Effector memory CD4-positive, alpha-beta T cell (primary cell): ENCODE data around the gene OR2T11.
"Not testable (repeated sequence)": the region's sequence is repeated elsewhere in the genome, so short reads cannot be mapped to it uniquely, and the experiment has no call there.

Source experiments
- DNase-seq, 3 donors: peaks; one replicate each; pipeline ENCODE4 v3.0.0-alpha.2; 2020
- H3K27ac ChIP-seq: 2 replicates; pipeline ENCODE4 v1.7.0; 2013; ENCODE audit warnings: mild to moderate bottlenecking, low read length, moderate library complexity; ENCODE audit not compliant: insufficient read depth, poor library complexity, severe bottlenecking
- H3K27me3 ChIP-seq: replicated peaks from 2 replicates; pipeline ENCODE4 v1.7.0; 2013; ENCODE audit warnings: mild to moderate bottlenecking, low read length; ENCODE audit not compliant: insufficient read depth, control insufficient read depth, poor library complexity, severe bottlenecking
- H3K36me3 ChIP-seq: 2 replicates; pipeline ENCODE4 v1.7.0; 2013; ENCODE audit warnings: mild to moderate bottlenecking, low read length, moderate library complexity; ENCODE audit not compliant: control insufficient read depth, insufficient read depth
- H3K4me1 ChIP-seq: 2 replicates; pipeline ENCODE4 v1.7.0; 2013; ENCODE audit warnings: low read length, mild to moderate bottlenecking; ENCODE audit not compliant: control insufficient read depth, insufficient read depth, poor library complexity, severe bottlenecking
- H3K4me3 ChIP-seq: 2 replicates; pipeline ENCODE4 v1.7.0; 2013; ENCODE audit warnings: low read length, low read depth, mild to moderate bottlenecking; ENCODE audit not compliant: insufficient read depth, poor library complexity, severe bottlenecking
- H3K9me3 ChIP-seq: 2 replicates; pipeline ENCODE4 v1.7.0; 2013; ENCODE audit warnings: mild to moderate bottlenecking, low read length, moderate library complexity; ENCODE audit not compliant: control insufficient read depth
- total RNA-seq, 3 donors: gene quantifications; one replicate each; lab custom pipeline; 2026; lab: John Stamatoyannopoulos, UW

OR2T11 gene, protein sequence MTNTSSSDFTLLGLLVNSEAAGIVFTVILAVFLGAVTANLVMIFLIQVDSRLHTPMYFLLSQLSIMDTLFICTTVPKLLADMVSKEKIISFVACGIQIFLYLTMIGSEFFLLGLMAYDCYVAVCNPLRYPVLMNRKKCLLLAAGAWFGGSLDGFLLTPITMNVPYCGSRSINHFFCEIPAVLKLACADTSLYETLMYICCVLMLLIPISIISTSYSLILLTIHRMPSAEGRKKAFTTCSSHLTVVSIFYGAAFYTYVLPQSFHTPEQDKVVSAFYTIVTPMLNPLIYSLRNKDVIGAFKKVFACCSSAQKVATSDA
- 0 reads per million in 3 donors for total RNA-seq

DNA sequence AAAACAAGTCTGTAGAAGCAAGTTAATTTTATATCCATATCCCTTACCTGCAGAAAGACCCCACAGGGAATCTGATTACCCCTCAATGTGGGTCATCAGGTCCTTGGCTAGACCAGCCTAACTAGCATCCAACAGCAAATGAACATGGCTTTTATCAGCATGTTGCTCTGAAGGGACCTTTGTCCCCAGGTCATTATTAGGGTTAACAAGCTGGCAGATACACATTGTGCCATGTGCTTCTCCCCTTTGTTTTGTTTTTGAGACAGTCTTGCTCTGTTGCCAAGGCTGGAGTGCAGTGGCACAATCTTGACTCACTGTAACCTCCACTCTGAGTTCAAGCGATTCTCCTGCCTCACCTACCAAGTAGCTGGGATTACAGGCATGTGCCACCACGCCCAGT, at the start of gene OR2T11:
OR2T11 (minus strand) TSS at position 101 of the 400 bp plus-strand sequence. CDS start 7,963 bp downstream, outside the sequence.
- not testable (repeated sequence) for H3K9me3 ChIP-seq, H3K36me3 ChIP-seq

DNA sequence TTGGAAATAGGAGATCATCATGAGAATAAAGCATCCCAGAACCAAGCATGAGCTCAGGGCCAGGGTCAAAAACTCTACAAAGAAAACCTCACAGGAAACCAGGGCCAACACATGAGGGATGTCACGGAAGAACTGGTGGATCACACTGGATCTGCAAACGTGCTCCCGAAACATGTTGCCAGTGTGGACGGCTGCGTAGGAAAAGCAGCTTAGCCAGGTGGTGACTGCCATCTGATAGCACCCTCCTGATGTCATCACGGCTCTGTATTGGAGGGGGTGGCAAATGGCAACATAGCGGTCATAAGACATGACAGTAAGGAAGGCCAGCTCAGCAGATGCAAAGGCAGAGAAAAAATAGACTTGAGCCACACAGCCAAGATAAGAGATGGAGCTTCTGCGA, 46.8 kb upstream of the OR2T11 start:
- Histone ChIP-seq H3K4me1 (no peaks in the 10 kb centered on the region), H3K27ac (no peak overlapping the region), H3K27me3 (no peaks in the 10 kb centered on the region), H3K9me3 (no peaks in the 10 kb centered on the region), H3K36me3 (no peaks in the 10 kb centered on the region), H3K4me3 (no peak overlapping the region)
- DNase-seq: no peak

More for the DNA sequence above, at the start of gene OR2T11:
- DNase-seq, H3K4me1 ChIP-seq, H3K4me3 ChIP-seq, H3K27me3 ChIP-seq, H3K27ac ChIP-seq: not testable (repeated sequence)

DNA sequence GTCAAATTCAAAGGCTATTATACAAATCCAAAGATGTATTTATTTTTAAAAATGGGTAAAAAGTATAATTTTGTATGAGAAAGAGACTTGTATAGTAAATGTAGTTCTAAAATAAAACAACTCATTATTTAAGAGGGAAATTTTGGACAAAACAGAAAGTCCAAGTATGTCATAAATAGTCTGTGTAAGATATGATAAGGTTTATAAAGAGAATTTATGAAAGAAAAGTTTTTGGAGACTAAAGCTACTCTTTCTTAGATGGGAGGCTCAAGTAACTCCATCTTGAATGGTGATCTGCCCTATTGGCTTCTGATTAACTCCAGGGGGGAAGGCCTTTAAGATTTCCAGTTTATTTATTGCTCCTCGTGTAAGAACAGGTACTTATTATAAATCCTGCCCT, 35.1 kb upstream of the OR2T11 start:
- H3K4me3 ChIP-seq: no peak overlapping the region
- no peak overlapping the region for H3K27ac ChIP-seq
- no peaks in the 10 kb centered on the region for H3K36me3 ChIP-seq
- no peaks in the 10 kb centered on the region for H3K9me3 ChIP-seq
- H3K27me3 ChIP-seq: peaks cover 5% of the 10 kb centered on the region
- DNase-seq: no peak
- no peaks in the 10 kb centered on the region for H3K4me1 ChIP-seq

DNA sequence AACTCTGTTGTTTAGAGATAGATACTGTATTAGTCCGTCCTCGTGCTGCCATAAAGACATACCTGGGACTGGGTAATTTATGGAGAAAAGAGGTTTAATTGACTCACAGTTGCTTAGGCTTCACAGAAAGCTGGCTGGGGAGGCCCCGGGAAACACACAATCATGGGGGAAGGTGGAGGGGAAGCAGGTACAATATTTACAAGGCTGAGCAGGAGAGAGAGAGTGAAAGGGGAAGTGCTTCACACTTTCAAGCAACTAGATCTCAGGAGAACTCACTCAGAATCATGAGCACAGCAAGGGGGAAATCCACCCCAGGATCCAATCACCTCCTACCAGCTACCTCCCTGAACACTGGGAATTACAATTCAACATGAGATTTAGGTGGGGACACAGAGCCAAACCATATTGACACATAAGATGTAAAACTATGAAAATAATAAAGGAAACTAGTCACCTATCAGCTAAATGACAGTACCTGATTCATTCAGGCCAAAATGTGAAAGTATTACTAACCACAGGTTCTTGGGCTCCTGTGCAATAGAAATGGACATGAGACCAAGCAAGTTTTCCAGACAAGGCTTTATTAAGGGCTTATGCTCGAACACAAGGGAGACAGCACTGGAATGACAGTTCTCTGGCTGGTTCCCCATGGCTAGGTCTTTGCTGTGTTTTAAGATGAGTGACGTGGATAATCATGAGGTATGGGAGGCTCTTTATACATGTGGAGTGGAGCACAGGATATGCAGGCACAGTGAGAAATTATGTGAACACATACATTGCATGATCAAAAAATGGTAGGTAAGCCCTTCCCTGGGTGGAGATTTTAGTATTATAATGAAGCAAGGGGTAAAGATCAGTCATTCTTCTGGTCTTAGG, 28.8 kb upstream of the OR2T11 start:
- H3K27ac ChIP-seq: not testable (repeated sequence)

DNA sequence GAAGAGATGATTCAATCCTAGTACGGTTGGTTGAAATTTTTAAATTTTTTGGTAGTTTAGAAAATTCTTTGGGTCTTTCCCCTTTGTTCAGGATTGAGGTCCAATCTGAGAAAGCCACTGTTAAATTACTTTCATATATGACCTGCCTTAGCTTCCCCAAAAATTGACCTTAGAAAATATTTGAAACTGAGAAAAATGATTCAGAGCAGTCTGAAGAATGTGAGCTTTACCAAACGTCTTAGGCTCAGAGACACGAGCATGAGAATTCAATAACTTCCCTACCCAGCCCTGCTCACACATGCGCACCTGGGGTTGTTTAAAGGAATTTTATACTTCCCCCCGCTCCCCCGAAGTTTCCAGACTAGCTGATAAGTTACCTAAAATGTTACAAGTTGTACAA, 21.9 kb upstream of the OR2T11 start:
- not testable (repeated sequence) for H3K36me3 ChIP-seq, H3K27ac ChIP-seq, DNase-seq, H3K4me3 ChIP-seq, H3K9me3 ChIP-seq, H3K27me3 ChIP-seq, H3K4me1 ChIP-seq

More for the DNA sequence above, 28.8 kb upstream of the OR2T11 start:
- not testable (repeated sequence) for H3K27me3 ChIP-seq, H3K4me1 ChIP-seq, H3K36me3 ChIP-seq, H3K9me3 ChIP-seq, DNase-seq, H3K4me3 ChIP-seq

DNA sequence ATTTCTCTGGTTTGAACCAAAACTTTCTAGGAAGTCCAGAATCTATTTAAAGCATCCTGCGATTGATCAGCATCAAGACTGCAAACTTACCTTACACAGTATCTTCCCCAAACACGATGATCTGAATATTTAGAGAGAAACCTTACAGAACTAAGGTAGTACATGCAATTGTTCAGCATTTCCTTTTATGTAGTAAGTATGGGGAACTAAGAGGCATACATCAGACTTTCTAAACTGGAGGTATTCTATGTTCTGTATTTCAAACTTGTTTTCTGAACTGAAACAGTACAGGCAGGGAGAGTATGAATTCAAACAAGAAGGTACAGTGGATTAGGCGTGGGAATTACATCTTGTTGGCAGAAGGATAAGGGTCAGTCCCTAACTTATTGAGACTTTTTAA, 20.5 kb upstream of the OR2T11 start, which contains the start of gene OR2T27:
OR2T27 (minus strand) TSS at position 175 of the 400 bp plus-strand sequence. CDS start 4,644 bp downstream, outside the sequence.
- not testable (repeated sequence) for H3K27ac ChIP-seq, H3K27me3 ChIP-seq, H3K4me1 ChIP-seq, H3K4me3 ChIP-seq, H3K36me3 ChIP-seq, DNase-seq, H3K9me3 ChIP-seq

DNA sequence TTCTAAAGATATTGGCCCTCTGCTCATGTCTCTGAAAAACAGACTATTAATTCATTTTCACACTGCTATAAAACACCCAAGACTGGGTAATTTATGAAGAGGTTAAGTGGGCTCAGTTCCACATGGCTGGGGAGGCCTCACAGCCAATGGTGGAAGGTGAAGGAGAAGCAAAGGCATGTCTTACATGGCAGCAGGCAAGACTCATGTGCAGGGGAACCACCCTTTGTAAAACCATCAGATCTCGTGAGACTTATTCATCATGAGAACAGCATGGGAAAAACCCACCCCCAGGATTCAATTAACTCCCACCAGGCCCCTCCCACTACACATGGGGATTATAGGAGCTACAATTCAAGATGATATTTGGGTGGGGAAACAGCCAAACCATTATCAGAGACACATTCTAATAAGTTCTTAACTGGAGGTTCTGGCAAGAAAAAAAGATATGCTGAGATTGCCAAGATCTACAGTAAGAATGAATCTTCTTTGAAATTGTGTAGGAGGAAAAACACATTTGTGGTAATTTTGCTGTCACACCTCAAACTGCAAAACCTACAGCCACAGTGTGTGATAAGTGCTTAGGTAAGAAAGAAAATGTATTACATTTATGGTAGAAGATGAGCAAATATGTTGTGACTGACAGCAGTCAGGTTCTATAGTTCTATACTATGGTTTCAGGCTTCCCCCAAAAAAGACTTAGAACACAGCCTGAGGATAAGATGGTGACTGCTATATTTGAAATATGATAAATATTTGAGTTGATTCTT, 14.1 kb upstream of the OR2T11 start:
- H3K36me3 ChIP-seq, H3K9me3 ChIP-seq, DNase-seq, H3K4me1 ChIP-seq, H3K27me3 ChIP-seq, H3K27ac ChIP-seq, H3K4me3 ChIP-seq: not testable (repeated sequence)

DNA sequence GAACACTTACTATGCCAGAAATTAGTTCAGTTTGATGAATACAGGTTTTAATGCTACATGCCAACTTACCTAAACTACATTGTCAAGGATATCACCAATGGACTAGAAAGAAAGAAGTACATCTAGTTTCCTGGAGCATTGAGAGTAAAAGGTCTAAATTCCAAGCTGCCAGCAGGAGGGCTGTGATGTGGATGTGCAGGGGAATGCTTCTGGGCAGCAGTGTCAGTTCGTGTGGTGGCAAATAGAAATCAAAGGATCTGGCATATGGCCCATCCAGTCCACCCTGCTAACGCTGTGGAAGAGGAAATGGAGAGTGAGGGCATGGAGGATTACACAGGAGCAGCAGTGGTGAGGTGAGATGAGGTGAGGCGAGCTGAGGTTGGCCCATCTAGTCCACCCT, 10.3 kb upstream of the OR2T11 start, which contains the start of gene OR2T35:
OR2T35 (minus strand) TSS at position 101 of the 400 bp plus-strand sequence. CDS start 6,020 bp downstream, outside the sequence.
- not testable (repeated sequence) for H3K27me3 ChIP-seq, H3K4me1 ChIP-seq, H3K9me3 ChIP-seq, DNase-seq, H3K4me3 ChIP-seq, H3K36me3 ChIP-seq, H3K27ac ChIP-seq

DNA sequence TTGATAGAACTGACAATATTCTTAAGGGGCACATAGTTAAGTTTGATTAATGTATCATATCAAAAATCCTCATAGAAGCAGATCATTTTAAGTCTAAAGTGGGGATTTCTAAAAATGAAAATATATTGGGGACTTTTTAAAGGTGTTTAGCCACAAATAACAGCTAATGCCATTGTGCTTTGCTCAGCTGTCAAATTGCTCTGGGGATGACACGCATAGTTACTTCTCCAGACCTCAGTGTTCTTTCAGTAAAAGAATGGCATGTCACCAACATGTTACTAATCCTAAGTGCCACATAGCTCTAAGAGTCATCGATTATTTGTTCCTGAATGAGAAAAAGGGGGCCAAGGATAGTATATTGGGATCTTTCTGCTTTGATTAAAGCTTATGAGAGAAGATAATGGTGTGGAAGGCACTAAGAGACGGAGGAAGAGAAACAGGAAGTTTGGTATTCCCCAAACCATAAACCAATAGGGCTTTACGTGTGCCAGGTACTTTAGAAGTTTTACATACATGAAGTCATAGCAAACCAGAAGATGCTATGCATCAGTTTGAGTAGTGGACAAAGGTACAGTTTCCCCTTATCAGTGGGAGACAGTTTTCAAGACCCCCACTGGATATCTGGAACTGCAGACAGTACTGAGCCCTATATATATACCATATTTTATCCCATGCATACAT, 8.2 kb upstream of the OR2T11 start:
- H3K4me3 ChIP-seq, H3K27ac ChIP-seq, H3K27me3 ChIP-seq, H3K4me1 ChIP-seq, H3K9me3 ChIP-seq, DNase-seq, H3K36me3 ChIP-seq: not testable (repeated sequence)
